Hepatocyte (in vitro differentiated cells): ENCODE results near the gene TMEM123.

ENCODE experiments used
- EZH2 ChIP-seq: fragments of 200-600 bp; sonication (generic); IDR thresholded peaks from 2 replicates; pipeline ENCODE4 v1.6.1; 2016; ENCODE audit warnings: antibody characterized with exemption, mild to moderate bottlenecking, borderline replicate concordance
- EZH2phosphoT487 ChIP-seq: fragments of 200-600 bp; sonication (generic); IDR thresholded peaks from one replicate; pipeline ENCODE4 v1.6.1; 2018; ENCODE audit warnings: antibody characterized with exemption, mild to moderate bottlenecking, low read depth, moderate library complexity; ENCODE audit not compliant: unreplicated experiment, severe bottlenecking
- TF ChIP-seq, protein P1 (sequence below): fragments of 200-600 bp; sonication (generic); IDR thresholded peaks from 2 replicates; pipeline ENCODE4 v1.5.1; 2016; ENCODE audit warnings: antibody characterized with exemption, mild to moderate bottlenecking; ENCODE audit not compliant: poor library complexity

DNA sequence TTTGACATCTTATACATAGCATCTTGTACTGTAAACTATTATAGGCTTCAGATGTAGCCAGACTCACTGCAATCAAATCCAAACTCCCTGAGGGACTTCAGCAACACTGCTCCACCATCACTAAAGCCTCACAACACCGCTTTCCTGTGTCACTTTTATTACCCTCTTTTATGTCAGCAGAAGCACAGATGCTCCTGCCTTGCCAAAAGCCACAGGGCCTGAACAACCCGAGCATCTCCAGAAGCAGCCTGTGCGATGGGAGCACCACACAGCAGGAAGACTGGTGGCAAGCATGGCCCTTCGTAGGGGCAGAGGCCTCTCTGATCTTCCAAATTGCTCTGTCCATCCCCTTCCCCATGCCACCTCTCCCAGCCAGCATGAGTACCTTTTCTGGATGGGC is 22.9 kb downstream of the TMEM123 start:
- TF ChIP-seq, protein P1, sequence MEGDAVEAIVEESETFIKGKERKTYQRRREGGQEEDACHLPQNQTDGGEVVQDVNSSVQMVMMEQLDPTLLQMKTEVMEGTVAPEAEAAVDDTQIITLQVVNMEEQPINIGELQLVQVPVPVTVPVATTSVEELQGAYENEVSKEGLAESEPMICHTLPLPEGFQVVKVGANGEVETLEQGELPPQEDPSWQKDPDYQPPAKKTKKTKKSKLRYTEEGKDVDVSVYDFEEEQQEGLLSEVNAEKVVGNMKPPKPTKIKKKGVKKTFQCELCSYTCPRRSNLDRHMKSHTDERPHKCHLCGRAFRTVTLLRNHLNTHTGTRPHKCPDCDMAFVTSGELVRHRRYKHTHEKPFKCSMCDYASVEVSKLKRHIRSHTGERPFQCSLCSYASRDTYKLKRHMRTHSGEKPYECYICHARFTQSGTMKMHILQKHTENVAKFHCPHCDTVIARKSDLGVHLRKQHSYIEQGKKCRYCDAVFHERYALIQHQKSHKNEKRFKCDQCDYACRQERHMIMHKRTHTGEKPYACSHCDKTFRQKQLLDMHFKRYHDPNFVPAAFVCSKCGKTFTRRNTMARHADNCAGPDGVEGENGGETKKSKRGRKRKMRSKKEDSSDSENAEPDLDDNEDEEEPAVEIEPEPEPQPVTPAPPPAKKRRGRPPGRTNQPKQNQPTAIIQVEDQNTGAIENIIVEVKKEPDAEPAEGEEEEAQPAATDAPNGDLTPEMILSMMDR = no peak
- TF ChIP-seq EZH2 = no peak
- TF ChIP-seq EZH2phosphoT487 = no peak
